ENCODE results near the gene UBE2G1. TPM values are rescaled to one million over a fixed set of nuclear protein-coding genes. Genes with fewer than 3 reads are reported as not detected.

UBE2G1 gene
- total RNA-seq, 1 donor from 2014 or later, result 71.6 TPM

GRCh38 chr17:4307179-4307930 is 59.1 kb downstream of the UBE2G1 start:
- intact Hi-C loops (cut with micrococcal nuclease), result no loop called here

GRCh38 chr17:4305224-4305623 is 61.3 kb downstream of the UBE2G1 start:
- intact Hi-C loops (cut with micrococcal nuclease), result no loop called here

GRCh38 chr17:4304417-4305027 is 62.0 kb downstream of the UBE2G1 start:
- intact Hi-C loops (cut with micrococcal nuclease), result loop anchor here (1.0 kb wide), 5 partner anchors 40 to 109 kb away; no protein-coding TSS in a partner anchor

- intact Hi-C loops (cut with micrococcal nuclease), result no loop called here
These were observed 65.4 kb downstream of the UBE2G1 start for GRCh38 chr17:4301066-4301465.

GRCh38 chr17:4297351-4297750 is 69.1 kb downstream of the UBE2G1 start:
- intact Hi-C loops (cut with micrococcal nuclease), result no loop called here

GRCh38 chr17:4295686-4296085 is 70.8 kb downstream of the UBE2G1 start:
- intact Hi-C loops (cut with micrococcal nuclease), result no loop called here

- intact Hi-C loops (cut with micrococcal nuclease), result no loop called here
These were observed 72.9 kb downstream of the UBE2G1 start for GRCh38 chr17:4293572-4293971.

- intact Hi-C loops (cut with micrococcal nuclease), result no loop called here
These were observed 78.8 kb downstream of the UBE2G1 start for GRCh38 chr17:4287710-4288109.

- intact Hi-C loops (cut with micrococcal nuclease), result no loop called here
These were observed 90.0 kb downstream of the UBE2G1 start for GRCh38 chr17:4276514-4276913.

- intact Hi-C loops (cut with micrococcal nuclease), result no loop called here
These were observed 93.5 kb downstream of the UBE2G1 start for GRCh38 chr17:4272972-4273368.

GRCh38 chr17:4272213-4272971 is 94.1 kb downstream of the UBE2G1 start:
- intact Hi-C loops (cut with micrococcal nuclease), result no loop called here

- intact Hi-C loops (cut with micrococcal nuclease), result no loop called here
These were observed 95.7 kb downstream of the UBE2G1 start for GRCh38 chr17:4270736-4271135.

GRCh38 chr17:4269915-4270314 is 96.6 kb downstream of the UBE2G1 start:
- intact Hi-C loops (cut with micrococcal nuclease), result loop anchor here (10.0 kb wide), 2 partner anchors 375 to 465 kb away; partner anchors contain the start of genes CAMKK1, CXCL16, MED11 and ZMYND15

GRCh38 chr17:4267402-4267801 is 99.1 kb downstream of the UBE2G1 start:
- intact Hi-C loops (cut with micrococcal nuclease), result loop anchor here (10.0 kb wide), 2 partner anchors 373 to 467 kb away; partner anchors contain the start of genes CAMKK1, CXCL16, MED11 and ZMYND15

GRCh38 chr17:4266550-4266949 is 99.9 kb downstream of the UBE2G1 start:
- intact Hi-C loops (cut with micrococcal nuclease), result loop anchor here (10.0 kb wide), 2 partner anchors 372 to 468 kb away; partner anchors contain the start of genes CAMKK1, CXCL16, MED11 and ZMYND15

- intact Hi-C loops (cut with micrococcal nuclease), result loop anchor here (1.0 to 10.0 kb wide), 10 partner anchors 14 to 679 kb away; partner anchors contain the start of genes CAMKK1, CXCL16, CYB5D2 and MED11
These were observed 102.9 kb downstream of the UBE2G1 start, which contains the start of gene ANKFY1 for GRCh38 chr17:4263282-4264215. Gene ANKFY1, minus strand, starts transcription at chr17:4263979. Its CDS starts 38 bp downstream, at chr17:4263941.

- intact Hi-C loops (cut with micrococcal nuclease), result loop anchor here (1.0 to 10.0 kb wide), 6 partner anchors 13 to 680 kb away; partner anchors contain the start of genes CAMKK1, CXCL16, MED11 and MYBBP1A
These were observed 103.8 kb downstream of the UBE2G1 start for GRCh38 chr17:4262703-4263102.

GRCh38 chr17:4261452-4261851 is 105.0 kb downstream of the UBE2G1 start:
- intact Hi-C loops (cut with micrococcal nuclease), result loop anchor here (5.0 to 10.0 kb wide), 3 partner anchors 367 to 681 kb away; partner anchors contain the start of genes CAMKK1, CXCL16, MED11 and RNF167

- intact Hi-C loops (cut with micrococcal nuclease), result no loop called here
These were observed 107.6 kb downstream of the UBE2G1 start for GRCh38 chr17:4258867-4259266.

- intact Hi-C loops (cut with micrococcal nuclease), result no loop called here
These were observed 109.5 kb downstream of the UBE2G1 start for GRCh38 chr17:4256952-4257351.

Measured in T-helper 1 cell treated with Interleukin-12 subunit alpha and Interleukin-12 subunit beta and Interleukin-4 antibody, amounts not matched to agents 30 ng/mL and 1 ng/mL, for 36 hours (primary cell).